Tibial nerve (tissue), 4 donors: ENCODE data around the gene IBTK.

Source experiments
- EP300 ChIP-seq, 2 donors: sonication (generic); formaldehyde crosslinking; IDR thresholded peaks; one replicate each; pipeline ENCODE4 v1.6.1; 2017; ENCODE audit warnings: antibody characterized with exemption in 2 of 2, mild to moderate bottlenecking in 1 of 2
- POLR2A ChIP-seq, 2 donors: fragments of 450-650 bp; IDR thresholded peaks; one replicate each; pipeline ENCODE4 v1.6.1; 2017; ENCODE audit warnings: antibody characterized with exemption in 2 of 2, mild to moderate bottlenecking in 2 of 2, moderate library complexity in 2 of 2
- TF ChIP-seq, protein P1 (sequence below), 5 experiments: fragments of 200-600 bp in 3 of 5; fragments of 450-650 bp in 2 of 5; sonication (generic) in 3 of 5; IDR thresholded peaks; one replicate each; pipeline ENCODE4 v1.5.1; 2016 to 2019; ENCODE audit warnings: antibody characterized with exemption in 5 of 5, mild to moderate bottlenecking in 3 of 5, moderate library complexity in 2 of 5

- TF ChIP-seq, protein P1, sequence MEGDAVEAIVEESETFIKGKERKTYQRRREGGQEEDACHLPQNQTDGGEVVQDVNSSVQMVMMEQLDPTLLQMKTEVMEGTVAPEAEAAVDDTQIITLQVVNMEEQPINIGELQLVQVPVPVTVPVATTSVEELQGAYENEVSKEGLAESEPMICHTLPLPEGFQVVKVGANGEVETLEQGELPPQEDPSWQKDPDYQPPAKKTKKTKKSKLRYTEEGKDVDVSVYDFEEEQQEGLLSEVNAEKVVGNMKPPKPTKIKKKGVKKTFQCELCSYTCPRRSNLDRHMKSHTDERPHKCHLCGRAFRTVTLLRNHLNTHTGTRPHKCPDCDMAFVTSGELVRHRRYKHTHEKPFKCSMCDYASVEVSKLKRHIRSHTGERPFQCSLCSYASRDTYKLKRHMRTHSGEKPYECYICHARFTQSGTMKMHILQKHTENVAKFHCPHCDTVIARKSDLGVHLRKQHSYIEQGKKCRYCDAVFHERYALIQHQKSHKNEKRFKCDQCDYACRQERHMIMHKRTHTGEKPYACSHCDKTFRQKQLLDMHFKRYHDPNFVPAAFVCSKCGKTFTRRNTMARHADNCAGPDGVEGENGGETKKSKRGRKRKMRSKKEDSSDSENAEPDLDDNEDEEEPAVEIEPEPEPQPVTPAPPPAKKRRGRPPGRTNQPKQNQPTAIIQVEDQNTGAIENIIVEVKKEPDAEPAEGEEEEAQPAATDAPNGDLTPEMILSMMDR (IDR thresholded peaks at IDR 0.05), result no peak
- TF ChIP-seq EP300 (IDR thresholded peaks at IDR 0.05) (no peak), POLR2A (IDR thresholded peaks at IDR 0.05) (no peak)
Observed at GRCh38 chr6:82205930-82206392, 41.6 kb downstream of the IBTK start.
